T-helper 1 cell treated with Interleukin-12 subunit alpha and Interleukin-12 subunit beta and Interleukin-4 antibody, amounts not matched to agents 30 μg/mL and 1 μg/mL, for 36 hours (primary cell): Measurements from ENCODE around the gene HMGCLL1.

Source experiments
- H3K27ac Mint-ChIP-seq: one replicate; pipeline ENCODE4 v1.8.0; 2021; ENCODE audit warnings: mild to moderate bottlenecking, mixed read lengths
- H3K27me3 Mint-ChIP-seq: one replicate; pipeline ENCODE4 v1.8.0; 2021; ENCODE audit warnings: low read depth, mixed read lengths
- H3K36me3 Mint-ChIP-seq: one replicate; pipeline ENCODE4 v1.8.0; 2021; ENCODE audit warnings: low read depth, mixed read lengths
- H3K4me1 Mint-ChIP-seq: one replicate; pipeline ENCODE4 v1.8.0; 2021; ENCODE audit warnings: low read depth, mixed read lengths
- H3K4me3 Mint-ChIP-seq: one replicate; pipeline ENCODE4 v1.8.0; 2021; ENCODE audit warnings: mild to moderate bottlenecking, moderate library complexity, mixed read lengths
- H3K9me3 Mint-ChIP-seq: one replicate; pipeline ENCODE4 v1.8.0; 2021; ENCODE audit warnings: mixed read lengths

HMGCLL1 gene

DNA sequence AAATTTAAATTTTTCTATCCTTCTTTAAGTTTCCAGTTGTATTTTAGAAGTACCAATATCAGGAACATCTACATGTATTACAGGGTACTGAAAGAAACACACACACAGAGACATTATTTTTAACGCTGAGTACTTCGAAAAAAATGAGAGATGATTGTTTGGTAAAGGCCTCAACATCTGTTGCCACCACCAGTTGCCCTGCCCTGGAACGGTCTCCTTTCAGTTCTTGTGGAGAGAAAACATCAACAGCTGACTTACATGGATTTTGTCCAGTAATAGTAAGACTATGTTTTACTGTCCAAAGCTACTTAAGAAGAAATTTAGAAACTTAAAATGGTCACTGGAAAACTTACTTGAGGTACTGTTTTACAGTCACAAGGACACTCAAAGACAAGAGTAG is 16.7 kb downstream of the HMGCLL1 start:
- Mint-ChIP-seq H3K9me3 (no peaks in the 10 kb centered on the region), H3K27me3 (no peaks in the 10 kb centered on the region), H3K36me3 (no peaks in the 10 kb centered on the region), H3K4me1 (no peaks in the 10 kb centered on the region), H3K27ac (no peak overlapping the region), H3K4me3 (no peak overlapping the region)

DNA sequence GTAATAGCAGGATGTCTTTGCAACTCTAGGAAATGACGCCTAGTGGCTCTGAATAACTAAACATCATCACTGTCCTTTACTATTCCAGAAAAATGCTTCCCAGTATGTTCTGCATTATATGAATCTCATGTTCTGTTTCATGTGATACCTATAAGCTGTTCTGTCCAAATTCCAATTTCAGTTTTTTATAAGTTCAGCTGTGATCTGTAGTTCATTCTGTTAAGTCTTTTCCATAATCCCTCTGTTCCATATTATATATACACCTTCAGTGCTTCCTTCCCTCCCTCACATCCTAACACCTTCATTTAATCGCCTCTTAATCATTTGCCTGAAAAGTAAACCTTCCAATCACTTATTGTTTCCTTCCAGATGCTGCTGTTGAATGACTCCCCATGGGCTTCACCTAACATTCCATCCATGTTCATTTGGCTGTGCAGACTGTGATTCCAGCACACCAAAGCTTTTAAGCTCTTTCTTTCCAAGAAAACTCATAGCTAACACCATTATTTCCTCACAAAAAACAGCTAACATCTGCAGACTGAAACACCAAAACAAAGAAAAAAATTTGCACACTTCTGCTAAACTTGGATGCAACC is 18.6 kb downstream of the HMGCLL1 start:
- H3K27ac Mint-ChIP-seq: no peak overlapping the region
- no peaks in the 10 kb centered on the region for H3K36me3 Mint-ChIP-seq
- no peaks in the 10 kb centered on the region for H3K9me3 Mint-ChIP-seq
- H3K27me3 Mint-ChIP-seq: no peaks in the 10 kb centered on the region
- H3K4me3 Mint-ChIP-seq: no peak overlapping the region
- no peaks in the 10 kb centered on the region for H3K4me1 Mint-ChIP-seq

GRCh38 chr6:55557146-55557545 is 21.8 kb downstream of the HMGCLL1 start:
- Mint-ChIP-seq H3K4me1 (no peaks in the 10 kb centered on the region), H3K27ac (no peak overlapping the region), H3K9me3 (no peaks in the 10 kb centered on the region), H3K36me3 (no peaks in the 10 kb centered on the region), H3K27me3 (no peaks in the 10 kb centered on the region), H3K4me3 (no peak overlapping the region)

- Mint-ChIP-seq H3K36me3 (no peaks in the 10 kb centered on the region), H3K4me3 (no peak overlapping the region), H3K4me1 (no peaks in the 10 kb centered on the region), H3K27me3 (no peaks in the 10 kb centered on the region), H3K27ac (no peak overlapping the region), H3K9me3 (no peaks in the 10 kb centered on the region)
These were observed 33.2 kb downstream of the HMGCLL1 start for GRCh38 chr6:55545791-55546190.

DNA sequence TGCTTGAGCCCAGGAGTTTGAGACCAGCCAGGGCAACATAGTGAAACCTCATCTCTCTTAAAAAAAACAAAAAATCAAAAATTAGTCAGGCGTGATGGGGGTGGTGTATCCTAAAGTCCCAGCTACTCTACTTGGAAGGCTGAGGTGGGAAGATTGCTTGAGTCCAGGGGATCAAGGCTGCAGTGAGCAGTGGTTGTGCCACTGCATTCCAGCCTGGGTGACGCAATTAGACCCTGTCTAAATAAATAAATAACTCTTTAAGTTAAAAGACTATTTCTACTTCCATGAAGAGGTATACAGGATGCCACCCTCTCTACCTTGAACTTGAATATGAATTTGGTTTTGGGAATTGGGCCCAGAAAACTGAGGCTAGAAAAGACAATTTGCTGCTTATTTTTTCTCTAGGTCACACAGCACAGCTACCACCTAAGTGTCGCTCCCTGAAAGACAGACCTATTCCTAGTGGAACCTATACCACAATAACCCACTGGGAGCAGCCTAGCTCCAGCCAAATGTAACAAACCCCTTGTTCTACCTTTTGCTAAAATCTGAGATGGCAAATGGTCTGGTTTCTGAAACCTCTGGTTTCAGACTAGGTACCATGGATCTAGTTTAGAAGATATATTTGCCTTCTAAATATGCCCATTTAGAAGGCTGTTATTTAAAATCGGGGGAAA is 35.2 kb downstream of the HMGCLL1 start:
- Mint-ChIP-seq H3K36me3 (no peaks in the 10 kb centered on the region), H3K27ac (no peak overlapping the region), H3K4me1 (no peaks in the 10 kb centered on the region), H3K4me3 (no peak overlapping the region), H3K27me3 (no peaks in the 10 kb centered on the region), H3K9me3 (no peaks in the 10 kb centered on the region)

GRCh38 chr6:55541024-55541423 is 38.0 kb downstream of the HMGCLL1 start:
- Mint-ChIP-seq H3K9me3 (no peaks in the 10 kb centered on the region), H3K27ac (no peak overlapping the region), H3K27me3 (no peaks in the 10 kb centered on the region), H3K4me3 (no peak overlapping the region), H3K4me1 (no peaks in the 10 kb centered on the region), H3K36me3 (no peaks in the 10 kb centered on the region)

- Mint-ChIP-seq H3K27me3 (no peaks in the 10 kb centered on the region), H3K4me3 (no peak overlapping the region), H3K36me3 (no peaks in the 10 kb centered on the region), H3K27ac (no peak overlapping the region), H3K9me3 (no peaks in the 10 kb centered on the region), H3K4me1 (no peaks in the 10 kb centered on the region)
These were observed 42.5 kb downstream of the HMGCLL1 start for GRCh38 chr6:55536391-55536956.

GRCh38 chr6:55531496-55531895 is 47.5 kb downstream of the HMGCLL1 start:
- Mint-ChIP-seq H3K27me3 (no peaks in the 10 kb centered on the region), H3K4me1 (no peaks in the 10 kb centered on the region), H3K36me3 (no peaks in the 10 kb centered on the region), H3K9me3 (no peaks in the 10 kb centered on the region), H3K4me3 (no peak overlapping the region), H3K27ac (no peak overlapping the region)

DNA sequence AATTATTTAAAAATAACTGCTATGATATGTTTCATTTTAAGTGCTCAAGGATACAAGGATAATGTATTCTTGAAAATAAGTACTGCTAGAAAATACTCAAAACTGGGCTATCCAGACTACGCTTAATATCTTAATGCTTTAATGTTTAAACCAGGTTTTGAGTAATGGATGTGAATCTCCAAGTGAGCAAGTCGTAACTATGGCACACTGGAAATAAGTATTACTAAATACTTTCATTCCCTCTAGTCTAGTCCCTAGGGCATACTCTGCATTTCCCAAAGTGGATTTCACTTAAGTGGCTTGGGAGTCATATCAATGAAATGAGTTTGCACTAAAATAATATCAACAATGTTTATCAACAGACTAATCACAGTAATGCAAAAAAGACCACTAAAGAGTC is 48.1 kb downstream of the HMGCLL1 start:
- Mint-ChIP-seq H3K27ac (no peak overlapping the region), H3K4me3 (no peak overlapping the region), H3K9me3 (no peaks in the 10 kb centered on the region), H3K27me3 (no peaks in the 10 kb centered on the region), H3K4me1 (no peaks in the 10 kb centered on the region), H3K36me3 (no peaks in the 10 kb centered on the region)

GRCh38 chr6:55528624-55529023 is 50.4 kb downstream of the HMGCLL1 start:
- Mint-ChIP-seq H3K4me3 (no peak overlapping the region), H3K4me1 (no peaks in the 10 kb centered on the region), H3K9me3 (no peaks in the 10 kb centered on the region), H3K36me3 (no peaks in the 10 kb centered on the region), H3K27ac (no peak overlapping the region), H3K27me3 (no peaks in the 10 kb centered on the region)

DNA sequence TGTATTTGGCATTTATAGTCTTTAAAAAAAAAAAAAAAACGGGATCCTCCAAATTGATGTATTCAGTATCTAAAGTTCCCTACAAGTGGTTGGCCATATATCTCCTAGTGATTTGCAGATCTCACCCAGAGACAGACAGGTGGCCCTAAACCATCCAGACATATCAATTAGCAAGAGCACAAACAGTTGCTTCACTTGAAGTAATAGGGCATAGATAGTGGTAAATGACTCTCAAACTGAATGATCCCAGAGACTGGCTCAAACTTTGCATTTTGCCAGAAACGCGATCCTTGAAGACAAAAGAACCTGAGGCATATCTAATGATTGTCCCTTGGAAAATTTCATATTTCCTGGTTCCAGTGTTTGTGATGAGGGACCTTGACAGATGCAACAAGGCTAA is 54.6 kb downstream of the HMGCLL1 start:
- no peaks in the 10 kb centered on the region for H3K9me3 Mint-ChIP-seq
- no peak overlapping the region for H3K27ac Mint-ChIP-seq
- no peaks in the 10 kb centered on the region for H3K36me3 Mint-ChIP-seq
- no peaks in the 10 kb centered on the region for H3K4me1 Mint-ChIP-seq
- H3K27me3 Mint-ChIP-seq: no peaks in the 10 kb centered on the region
- H3K4me3 Mint-ChIP-seq: no peak overlapping the region

- Mint-ChIP-seq H3K36me3 (no peaks in the 10 kb centered on the region), H3K27me3 (no peaks in the 10 kb centered on the region), H3K27ac (no peak overlapping the region), H3K4me3 (no peak overlapping the region), H3K9me3 (no peaks in the 10 kb centered on the region), H3K4me1 (no peaks in the 10 kb centered on the region)
These were observed 60.4 kb downstream of the HMGCLL1 start for GRCh38 chr6:55518529-55519060.

DNA sequence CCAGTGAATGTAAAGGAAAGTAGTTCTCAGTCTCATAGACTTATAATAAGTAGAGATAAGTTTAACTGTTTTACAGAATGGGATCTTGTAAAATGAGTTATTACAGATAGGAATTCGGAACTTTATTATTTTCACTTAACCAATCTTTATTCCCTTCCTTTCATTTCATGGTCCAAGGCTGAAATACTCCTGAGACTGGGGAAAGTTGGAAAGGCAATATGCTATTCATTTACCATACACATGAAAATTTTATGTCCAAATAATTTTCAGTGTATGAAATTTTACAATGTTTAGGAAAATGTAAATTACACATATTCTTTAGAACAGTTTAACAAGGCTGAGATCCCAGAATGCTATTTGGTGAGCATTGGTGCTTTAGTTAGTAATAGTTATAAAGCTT is 62.3 kb downstream of the HMGCLL1 start:
- Mint-ChIP-seq H3K27me3 (no peaks in the 10 kb centered on the region), H3K4me3 (no peak overlapping the region), H3K4me1 (no peaks in the 10 kb centered on the region), H3K36me3 (no peaks in the 10 kb centered on the region), H3K9me3 (no peaks in the 10 kb centered on the region), H3K27ac (no peak overlapping the region)

- H3K36me3 Mint-ChIP-seq: no peaks in the 10 kb centered on the region
- no peaks in the 10 kb centered on the region for H3K9me3 Mint-ChIP-seq
- no peaks in the 10 kb centered on the region for H3K4me1 Mint-ChIP-seq
- no peak overlapping the region for H3K27ac Mint-ChIP-seq
- no peak overlapping the region for H3K4me3 Mint-ChIP-seq
- no peaks in the 10 kb centered on the region for H3K27me3 Mint-ChIP-seq
These were observed 66.1 kb downstream of the HMGCLL1 start for GRCh38 chr6:55512904-55513303.

GRCh38 chr6:55511122-55511800 is 67.7 kb downstream of the HMGCLL1 start:
- Mint-ChIP-seq H3K27me3 (no peaks in the 10 kb centered on the region), H3K36me3 (no peaks in the 10 kb centered on the region), H3K4me3 (no peak overlapping the region), H3K27ac (no peak overlapping the region), H3K4me1 (no peaks in the 10 kb centered on the region), H3K9me3 (no peaks in the 10 kb centered on the region)
